ENCODE results near the gene HOATZ.

The HOATZ gene

GRCh38 chr11:111523343-111523742, 8.8 kb downstream of the HOATZ start:
- no peak for DNase-seq

GRCh38 chr11:111524056-111524455, 9.5 kb downstream of the HOATZ start:
- DNase-seq, result no peak

GRCh38 chr11:111525456-111525855, 10.9 kb downstream of the HOATZ start:
- no peak for DNase-seq

- no peak for DNase-seq
Observed at GRCh38 chr11:111526501-111526900, 11.9 kb downstream of the HOATZ start.

GRCh38 chr11:111527279-111527678, 12.7 kb downstream of the HOATZ start:
- DNase-seq, result no peak

GRCh38 chr11:111528557-111528956, 14.0 kb downstream of the HOATZ start:
- DNase-seq, result peak; percentile 30 to 58

- no peak for DNase-seq
Observed at GRCh38 chr11:111530091-111530490, 15.5 kb downstream of the HOATZ start.

GRCh38 chr11:111531136-111531535, 16.6 kb downstream of the HOATZ start:
- no peak for DNase-seq

- DNase-seq, result peak in 1 of 2 donors; percentile 38
Observed at GRCh38 chr11:111531687-111532364, 17.2 kb downstream of the HOATZ start.

GRCh38 chr11:111532365-111532709, 17.8 kb downstream of the HOATZ start:
- DNase-seq, result no peak

GRCh38 chr11:111535281-111535680, 20.7 kb downstream of the HOATZ start:
- no peak for DNase-seq

GRCh38 chr11:111537336-111537860, 22.8 kb downstream of the HOATZ start:
- no peak for DNase-seq

- DNase-seq, result no peak
Observed at GRCh38 chr11:111538407-111539114, 24.0 kb downstream of the HOATZ start.

GRCh38 chr11:111539426-111540113, 25.0 kb downstream of the HOATZ start:
- peak; percentile 26 to 33 for DNase-seq

GRCh38 chr11:111540114-111540936, 25.7 kb downstream of the HOATZ start, which contains the start of gene LAYN:
Gene LAYN (plus strand): TSS chr11:111540720. CDS start chr11:111540844, 124 bp downstream.
- peak in 1 of 2 donors; percentile 41 for DNase-seq

GRCh38 chr11:111540937-111541253, 26.3 kb downstream of the HOATZ start:
- DNase-seq, result no peak

GRCh38 chr11:111541254-111542061, 26.9 kb downstream of the HOATZ start:
- no peak for DNase-seq

GRCh38 chr11:111542606-111543275, 28.2 kb downstream of the HOATZ start:
- DNase-seq, result no peak

- no peak for DNase-seq
Observed at GRCh38 chr11:111548525-111548924, 33.9 kb downstream of the HOATZ start.

GRCh38 chr11:111549196-111549868, 34.8 kb downstream of the HOATZ start:
- no peak for DNase-seq

- no peak for DNase-seq
Observed at GRCh38 chr11:111549869-111550203, 35.3 kb downstream of the HOATZ start.

All from CD4-positive, alpha-beta T cell treated with Interleukin-4 for 1 hour (primary cell).